ENCODE data around the gene C9orf78.
"Not testable (repeated sequence)": the region's sequence is repeated elsewhere in the genome, so short reads cannot be mapped to it uniquely, and the experiment has no call there.

C9orf78 gene

GRCh38 chr9:129810116-129810515, 25.0 kb downstream of the C9orf78 start:
- DNase-seq, result no peak

GRCh38 chr9:129809346-129809745, 25.7 kb downstream of the C9orf78 start:
- no peak for DNase-seq

- DNase-seq, result no peak
Measured at GRCh38 chr9:129806061-129806460, 29.0 kb downstream of the C9orf78 start.

GRCh38 chr9:129803676-129804060, 31.4 kb downstream of the C9orf78 start:
- DNase-seq, result peak in 1 of 5 experiments; percentile 27

- peak; percentile 84 to 95 (median 91) for DNase-seq
Measured at GRCh38 chr9:129802833-129803675, 32.0 kb downstream of the C9orf78 start, which contains the start of gene TOR1B. Gene TOR1B, plus strand, starts transcription at chr9:129803184. Its CDS starts 29 bp downstream, at chr9:129803213.

GRCh38 chr9:129801504-129801903, 33.6 kb downstream of the C9orf78 start:
- no peak for DNase-seq

GRCh38 chr9:129798973-129799372, 36.1 kb downstream of the C9orf78 start:
- no peak for DNase-seq

- DNase-seq, result not testable (repeated sequence)
Measured at GRCh38 chr9:129796029-129796428, 39.0 kb downstream of the C9orf78 start.

- no peak for DNase-seq
Measured at GRCh38 chr9:129794549-129794948, 40.5 kb downstream of the C9orf78 start.

GRCh38 chr9:129786481-129786880, 48.6 kb downstream of the C9orf78 start:
- no peak for DNase-seq

- no peak for DNase-seq
Measured at GRCh38 chr9:129785866-129786265, 49.2 kb downstream of the C9orf78 start.

- not testable (repeated sequence) for DNase-seq
Measured at GRCh38 chr9:129784970-129785369, 50.1 kb downstream of the C9orf78 start.

GRCh38 chr9:129783516-129784361, 51.3 kb downstream of the C9orf78 start:
- peak in 4 of 5 experiments; percentile 52 to 71 (median 58) for DNase-seq

- DNase-seq, result no peak
Measured at GRCh38 chr9:129781981-129782380, 53.1 kb downstream of the C9orf78 start.

- DNase-seq, result no peak
Measured at GRCh38 chr9:129781131-129781530, 53.9 kb downstream of the C9orf78 start.

GRCh38 chr9:129779560-129780190, 55.4 kb downstream of the C9orf78 start:
- no peak for DNase-seq

GRCh38 chr9:129778469-129778868, 56.6 kb downstream of the C9orf78 start:
- DNase-seq, result no peak

GRCh38 chr9:129777769-129778130, 57.3 kb downstream of the C9orf78 start:
- DNase-seq, result no peak
